ENCODE data around the gene SLC2A6.
"Not testable (repeated sequence)": the region's sequence is repeated elsewhere in the genome, so short reads cannot be mapped to it uniquely, and the experiment has no call there.

Gene SLC2A6

DNA sequence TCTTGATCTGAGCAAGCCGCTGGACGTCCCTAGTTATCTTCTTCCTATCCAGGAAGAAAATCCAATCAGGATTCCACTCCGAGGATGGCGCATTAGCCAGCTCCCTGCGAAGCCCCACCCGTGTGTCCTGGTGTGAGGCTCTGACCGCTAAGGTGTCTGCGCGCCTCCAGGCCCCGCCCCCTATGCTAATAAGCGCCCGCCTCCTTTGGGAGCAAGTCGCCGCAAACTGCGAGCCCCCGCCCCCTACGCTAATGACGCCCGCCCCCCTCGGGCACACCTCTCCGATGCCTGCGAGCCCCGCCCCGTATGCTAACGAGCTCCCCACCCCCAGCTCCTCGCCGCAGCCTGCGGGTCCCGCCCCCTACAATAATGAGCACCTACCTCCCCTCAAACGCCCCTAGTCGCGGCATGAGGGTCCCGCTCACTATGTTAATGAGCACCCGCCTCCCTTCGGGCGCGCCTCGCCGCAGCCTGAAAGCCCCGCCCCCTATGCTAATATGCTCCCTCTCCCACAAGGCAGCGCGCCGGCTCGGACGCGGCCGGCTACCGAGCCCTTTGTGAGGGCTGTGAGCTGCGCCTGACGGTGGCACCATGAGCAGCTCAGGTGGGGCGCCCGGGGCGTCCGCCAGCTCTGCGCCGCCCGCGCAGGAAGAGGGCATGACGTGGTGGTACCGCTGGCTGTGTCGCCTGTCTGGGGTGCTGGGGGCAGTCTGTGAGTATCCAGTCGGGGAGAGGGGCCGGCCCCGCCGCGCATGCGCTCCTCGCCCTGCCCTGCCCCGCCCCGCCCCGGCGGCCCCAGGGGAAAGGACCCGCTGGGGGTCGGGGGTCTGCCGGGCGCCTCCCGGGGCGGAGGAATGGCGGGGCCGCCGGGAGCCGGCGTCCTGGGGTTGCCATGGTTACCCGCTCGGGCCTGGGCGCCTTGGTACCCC, 19.2 kb downstream of the SLC2A6 start, which contains the start of gene CACFD1:
Gene CACFD1, plus strand, starts transcription at position 503 of the 929 bp plus-strand sequence. Its CDS starts 89 bp downstream, at position 592.
- peak; percentile 94 for DNase-seq

DNA sequence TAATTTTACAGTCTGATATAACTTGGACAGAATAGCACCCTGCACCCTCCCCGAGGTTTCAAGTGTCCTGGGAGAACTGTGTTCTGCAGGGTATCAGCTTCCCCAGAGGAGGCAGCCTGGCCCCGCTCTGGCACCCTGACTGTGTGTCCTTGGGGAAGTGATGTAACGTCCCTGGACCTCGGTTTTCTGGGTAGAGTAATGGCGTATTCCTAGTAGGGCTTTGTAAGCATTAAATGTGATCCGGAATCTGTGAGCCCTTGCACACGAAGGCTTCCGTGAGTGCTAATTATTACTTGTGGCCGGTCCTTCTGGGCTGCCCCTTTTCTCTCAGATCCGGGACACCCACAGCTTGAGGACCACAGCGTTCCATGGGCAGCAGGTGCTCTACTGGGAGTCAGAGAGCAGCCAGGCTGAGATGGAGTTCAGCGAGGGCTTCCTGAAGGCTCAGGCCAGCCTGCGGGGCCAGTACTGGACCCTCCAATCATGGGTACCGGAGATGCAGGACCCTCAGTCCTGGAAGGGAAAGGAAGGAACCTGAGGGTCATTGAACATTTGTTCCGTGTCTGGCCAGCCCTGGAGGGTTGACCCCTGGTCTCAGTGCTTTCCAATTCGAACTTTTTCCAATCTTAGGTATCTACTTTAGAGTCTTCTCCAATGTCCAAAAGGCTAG, 20.1 kb downstream of the SLC2A6 start:
- DNase-seq = no peak

DNA sequence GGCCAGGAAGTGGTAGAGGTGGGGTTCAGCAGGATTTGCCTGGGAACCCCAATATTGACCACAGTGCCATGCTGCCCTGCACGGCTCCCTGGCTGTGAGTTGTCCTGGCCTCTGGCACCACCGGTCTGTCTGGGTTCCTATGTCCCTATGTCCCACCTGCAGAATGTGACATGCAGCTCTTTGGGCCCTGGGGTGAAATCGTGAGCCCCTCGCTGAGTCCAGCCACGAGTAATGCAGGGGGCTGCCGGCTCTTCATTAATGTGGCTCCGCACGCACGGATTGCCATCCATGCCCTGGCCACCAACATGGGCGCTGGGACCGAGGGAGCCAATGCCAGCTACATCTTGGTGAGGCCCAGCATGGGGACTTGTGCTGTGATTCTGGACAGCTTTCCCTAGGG, 21.2 kb downstream of the SLC2A6 start:
- DNase-seq = no peak

DNA sequence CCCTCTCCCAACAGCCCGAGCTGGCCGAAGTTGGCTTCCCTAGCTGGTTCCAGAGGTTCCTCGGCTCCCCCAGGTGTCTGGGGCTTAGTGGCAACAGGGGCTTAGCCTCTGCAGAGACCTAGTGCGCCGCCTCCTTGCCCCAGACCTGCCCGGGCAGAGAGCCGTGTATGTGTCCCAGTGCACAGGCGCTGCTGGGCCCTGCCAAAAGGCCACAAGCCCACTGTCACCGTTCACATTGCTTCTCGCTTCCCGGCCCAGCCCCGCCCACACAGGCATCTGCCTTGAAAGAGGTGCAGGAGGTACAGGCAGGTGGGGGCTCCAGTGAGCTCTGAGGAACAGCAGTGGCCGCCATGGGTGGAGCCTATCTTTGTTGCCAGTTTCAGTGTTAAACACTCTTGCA, 21.7 kb downstream of the SLC2A6 start:
- DNase-seq = no peak

DNA sequence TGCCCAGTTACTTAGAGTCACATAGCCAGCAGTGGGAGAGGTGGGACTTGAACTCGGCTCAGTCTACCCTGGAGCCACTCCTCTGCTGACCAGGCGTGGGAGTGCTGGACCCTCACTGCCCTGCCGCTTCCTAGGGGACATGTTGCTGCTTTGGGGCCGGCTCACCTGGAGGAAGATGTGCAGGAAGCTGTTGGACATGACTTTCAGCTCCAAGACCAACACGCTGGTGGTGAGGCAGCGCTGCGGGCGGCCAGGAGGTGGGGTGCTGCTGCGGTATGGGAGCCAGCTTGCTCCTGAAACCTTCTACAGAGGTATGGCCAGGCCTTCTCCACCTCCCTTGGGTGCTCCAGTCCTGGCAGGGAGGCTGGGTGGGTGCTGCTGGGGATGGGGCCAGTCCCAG, 22.5 kb downstream of the SLC2A6 start:
- no peak for DNase-seq

DNA sequence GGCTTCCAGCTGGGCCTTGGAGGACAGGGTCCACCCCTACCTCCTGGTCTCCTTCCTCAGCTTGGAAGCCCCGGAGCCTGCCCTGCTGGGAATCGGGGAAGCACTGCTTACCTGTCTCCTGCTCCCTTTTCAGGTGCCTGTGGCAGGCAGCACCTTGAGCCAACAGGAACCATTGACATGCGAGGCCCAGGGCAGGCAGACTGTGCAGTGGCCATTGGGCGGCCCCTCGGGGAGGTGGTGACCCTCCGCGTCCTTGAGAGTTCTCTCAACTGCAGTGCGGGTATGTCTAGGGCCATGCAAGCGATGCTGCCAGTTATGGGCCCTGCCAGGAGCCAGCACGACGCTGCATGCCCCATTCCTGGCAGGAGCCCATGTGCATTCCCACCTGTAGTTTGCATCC, 23.0 kb downstream of the SLC2A6 start:
- no peak for DNase-seq

DNA sequence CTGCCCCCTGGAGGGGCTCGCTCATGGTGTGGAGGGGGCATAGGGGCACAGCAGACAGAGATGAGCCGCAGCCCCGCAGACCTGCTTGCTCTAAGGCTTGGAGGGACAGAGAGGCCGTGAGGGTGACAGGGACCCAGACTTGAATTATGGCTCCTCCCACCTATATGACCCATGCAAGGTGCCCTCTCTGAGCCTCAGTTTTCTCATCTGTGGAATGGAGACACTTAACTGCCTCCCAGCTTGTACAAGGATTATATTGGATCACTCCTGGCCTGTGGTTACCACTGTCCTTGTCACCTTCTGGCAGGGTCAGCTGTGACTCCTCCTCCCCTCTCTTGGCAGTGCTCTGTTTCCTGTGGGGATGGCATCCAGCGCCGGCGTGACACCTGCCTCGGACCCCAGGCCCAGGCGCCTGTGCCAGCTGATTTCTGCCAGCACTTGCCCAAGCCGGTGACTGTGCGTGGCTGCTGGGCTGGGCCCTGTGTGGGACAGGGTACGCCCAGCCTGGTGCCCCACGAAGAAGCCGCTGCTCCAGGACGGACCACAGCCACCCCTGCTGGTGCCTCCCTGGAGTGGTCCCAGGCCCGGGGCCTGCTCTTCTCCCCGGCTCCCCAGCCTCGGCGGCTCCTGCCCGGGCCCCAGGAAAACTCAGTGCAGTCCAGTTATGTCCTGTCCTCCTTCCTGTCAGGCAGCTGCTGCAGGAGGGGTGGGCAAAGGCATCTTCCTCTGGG, 23.8 kb downstream of the SLC2A6 start:
- no peak for DNase-seq

DNA sequence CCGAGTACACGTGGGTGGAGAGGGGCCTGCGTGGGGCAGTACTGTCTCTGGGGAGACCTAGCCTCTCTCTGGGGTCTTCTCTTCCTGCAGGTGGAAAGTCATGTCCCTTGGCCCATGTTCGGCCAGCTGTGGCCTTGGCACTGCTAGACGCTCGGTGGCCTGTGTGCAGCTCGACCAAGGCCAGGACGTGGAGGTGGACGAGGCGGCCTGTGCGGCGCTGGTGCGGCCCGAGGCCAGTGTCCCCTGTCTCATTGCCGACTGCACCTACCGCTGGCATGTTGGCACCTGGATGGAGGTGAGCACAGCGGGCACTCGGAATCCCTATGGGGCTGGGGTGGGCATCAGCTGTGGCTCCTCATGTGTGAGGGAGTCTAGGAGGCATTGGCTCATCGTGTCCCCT, 24.6 kb downstream of the SLC2A6 start:
- no peak for DNase-seq

DNA sequence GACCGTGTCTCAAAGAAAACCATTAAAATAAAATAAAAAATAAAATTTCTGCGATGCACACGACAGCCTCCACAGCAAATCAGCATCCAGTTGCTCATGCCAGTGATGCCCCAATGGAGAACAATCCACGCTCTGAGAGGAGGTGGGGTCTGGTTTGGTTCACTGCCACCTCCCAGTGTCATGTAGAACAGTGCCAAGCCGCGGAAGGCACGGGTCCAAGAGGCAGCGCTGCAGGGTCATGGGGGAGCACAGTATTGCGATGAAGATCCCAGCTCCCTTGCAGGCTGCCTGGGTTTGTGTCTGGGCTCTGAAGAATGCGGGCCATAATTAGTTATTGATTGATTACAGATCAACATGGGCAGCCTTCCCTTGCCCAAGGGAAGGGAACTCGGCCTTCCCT, 25.2 kb downstream of the SLC2A6 start:
- no peak for DNase-seq

DNA sequence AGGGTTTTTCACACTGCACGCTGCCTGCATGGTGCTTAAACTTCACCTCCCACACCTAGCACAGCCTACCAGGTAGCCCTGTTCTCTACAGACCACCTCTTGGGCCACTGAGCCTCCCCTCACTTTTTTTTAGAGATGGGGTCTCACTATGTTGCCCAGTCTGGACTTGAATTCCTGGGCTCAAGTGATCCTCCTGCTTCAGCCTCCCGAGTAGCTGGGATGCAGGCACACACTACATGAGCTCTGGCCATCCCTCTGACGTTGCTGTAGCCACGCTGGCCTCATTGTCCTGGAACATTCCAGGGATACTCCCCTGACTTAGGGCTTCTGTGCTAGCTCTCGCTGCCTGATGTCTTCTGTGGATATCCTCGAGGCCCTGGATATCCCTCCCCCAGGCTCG, 26.3 kb downstream of the SLC2A6 start:
- no peak for DNase-seq

DNA sequence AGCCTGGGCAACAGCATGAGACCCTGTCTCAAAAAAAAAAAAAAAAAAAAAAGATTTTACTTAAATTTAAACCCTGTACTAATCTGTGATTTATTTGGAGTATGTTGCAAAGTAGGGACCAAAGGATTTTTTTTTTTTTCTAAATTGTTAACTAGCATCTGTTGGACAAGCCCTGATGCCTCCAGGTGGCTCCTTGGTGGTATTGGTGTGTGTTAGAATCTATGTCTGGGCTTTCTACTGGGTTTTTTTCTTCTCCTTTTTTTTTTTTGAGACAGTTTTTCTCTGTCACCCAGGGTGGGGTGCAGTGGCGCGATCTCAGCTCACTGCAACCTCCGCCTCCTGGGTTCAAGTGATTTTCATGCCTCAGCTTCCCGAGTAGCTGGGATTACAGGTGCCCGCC, 27.0 kb downstream of the SLC2A6 start:
- DNase-seq = not testable (repeated sequence)

DNA sequence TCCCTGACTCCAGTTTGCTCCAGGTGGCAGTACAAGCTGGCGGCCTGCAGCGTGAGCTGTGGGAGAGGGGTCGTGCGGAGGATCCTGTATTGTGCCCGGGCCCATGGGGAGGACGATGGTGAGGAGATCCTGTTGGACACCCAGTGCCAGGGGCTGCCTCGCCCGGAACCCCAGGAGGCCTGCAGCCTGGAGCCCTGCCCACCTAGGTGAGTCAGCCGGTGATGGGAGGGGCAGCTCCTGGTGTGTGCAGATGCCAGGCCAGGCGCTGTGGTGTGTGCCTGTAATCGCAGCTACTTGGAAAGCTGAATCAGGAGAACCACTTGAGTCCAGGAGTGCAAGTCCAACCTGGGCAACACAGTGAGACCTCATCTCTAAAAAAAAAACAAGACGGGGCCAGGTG, 29.1 kb downstream of the SLC2A6 start:
- DNase-seq = no peak

DNA sequence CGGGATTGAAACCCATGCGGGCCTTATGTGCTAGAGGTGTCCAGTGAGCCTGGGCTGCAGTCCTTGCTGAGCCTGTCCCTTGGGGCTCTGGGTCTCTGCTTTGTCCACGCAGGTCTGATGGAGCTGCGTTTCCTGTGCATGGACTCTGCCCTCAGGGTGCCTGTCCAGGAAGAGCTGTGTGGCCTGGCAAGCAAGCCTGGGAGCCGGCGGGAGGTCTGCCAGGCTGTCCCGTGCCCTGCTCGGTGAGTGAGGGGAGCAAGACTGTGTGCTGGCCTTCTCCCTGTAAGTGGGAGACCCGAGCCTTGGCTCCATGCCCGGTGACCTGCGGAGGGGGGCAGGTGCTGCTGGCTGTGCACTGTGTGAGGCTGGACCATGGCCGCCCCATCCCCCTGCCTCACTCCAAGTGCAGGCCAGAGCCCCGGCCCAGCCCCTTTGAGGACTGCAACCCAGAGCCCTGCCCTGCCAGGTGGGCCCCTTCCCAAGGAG, 30.4 kb downstream of the SLC2A6 start:
- no peak for DNase-seq

DNA sequence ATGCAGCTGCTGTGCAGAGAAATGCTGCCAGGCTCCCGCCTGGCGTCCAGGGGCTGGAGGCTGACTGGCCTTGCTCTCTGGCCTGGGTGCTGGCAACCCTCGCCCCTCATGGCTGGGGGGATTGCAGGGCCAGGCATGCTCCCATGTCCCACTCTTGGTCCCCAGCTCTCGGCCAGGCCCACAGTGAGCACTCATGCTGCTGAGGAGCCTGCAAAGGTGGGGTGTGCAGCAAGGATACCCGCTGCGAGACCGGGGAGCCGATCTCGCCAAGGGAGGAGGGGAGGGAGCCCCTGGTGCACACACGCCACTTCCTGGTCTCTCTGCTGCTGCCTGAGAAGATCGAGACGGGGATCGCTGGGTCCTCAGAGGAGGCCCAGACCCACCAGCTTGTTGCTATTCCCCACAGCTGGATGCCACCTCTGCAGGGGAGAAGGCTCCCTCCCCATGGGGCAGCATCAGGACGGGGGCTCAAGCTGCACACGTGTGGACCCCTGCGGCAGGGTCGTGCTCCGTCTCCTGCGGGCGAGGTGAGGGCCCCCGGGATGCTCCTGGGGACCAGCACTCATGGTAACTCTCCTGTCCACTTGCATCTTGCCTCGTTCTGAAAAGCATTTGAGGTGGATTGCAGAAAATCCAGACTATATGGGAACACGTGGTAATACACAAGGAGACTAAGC, 33.5 kb downstream of the SLC2A6 start:
- DNase-seq = no peak

DNA sequence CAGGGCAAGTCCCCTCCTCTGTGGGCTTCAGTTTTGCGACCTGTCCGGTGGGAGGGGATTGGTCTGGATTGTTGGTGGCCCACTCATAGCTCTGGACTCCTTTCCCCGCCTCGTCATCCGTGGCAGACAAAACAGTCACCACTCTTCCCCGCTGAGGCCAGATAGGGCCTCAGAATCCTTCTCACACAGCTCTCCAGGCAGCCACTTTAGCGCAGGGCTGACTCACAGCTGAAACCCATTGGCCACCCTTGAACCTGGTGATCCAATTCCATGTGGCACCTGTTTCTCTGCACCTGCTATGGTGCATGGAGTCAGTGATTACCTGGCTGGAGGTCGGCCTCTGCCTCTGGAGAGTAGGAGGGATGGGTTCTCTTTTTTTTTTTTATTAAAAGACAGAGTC, 34.9 kb downstream of the SLC2A6 start:
- no peak for DNase-seq

DNA sequence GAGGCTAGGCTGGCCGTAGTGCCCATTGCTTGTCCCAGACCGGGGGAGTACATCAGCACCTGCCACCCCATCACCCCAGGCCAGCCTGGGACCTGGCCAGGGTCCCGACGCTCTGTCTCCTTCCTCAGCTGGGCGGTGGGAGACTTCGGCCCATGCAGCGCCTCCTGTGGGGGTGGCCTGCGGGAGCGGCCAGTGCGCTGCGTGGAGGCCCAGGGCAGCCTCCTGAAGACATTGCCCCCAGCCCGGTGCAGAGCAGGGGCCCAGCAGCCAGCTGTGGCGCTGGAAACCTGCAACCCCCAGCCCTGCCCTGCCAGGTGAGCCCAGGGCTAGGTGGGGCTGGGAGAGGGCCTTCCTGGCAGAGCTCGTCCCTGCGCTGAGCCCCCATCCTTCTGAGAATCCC, 35.7 kb downstream of the SLC2A6 start:
- no peak for DNase-seq

DNA sequence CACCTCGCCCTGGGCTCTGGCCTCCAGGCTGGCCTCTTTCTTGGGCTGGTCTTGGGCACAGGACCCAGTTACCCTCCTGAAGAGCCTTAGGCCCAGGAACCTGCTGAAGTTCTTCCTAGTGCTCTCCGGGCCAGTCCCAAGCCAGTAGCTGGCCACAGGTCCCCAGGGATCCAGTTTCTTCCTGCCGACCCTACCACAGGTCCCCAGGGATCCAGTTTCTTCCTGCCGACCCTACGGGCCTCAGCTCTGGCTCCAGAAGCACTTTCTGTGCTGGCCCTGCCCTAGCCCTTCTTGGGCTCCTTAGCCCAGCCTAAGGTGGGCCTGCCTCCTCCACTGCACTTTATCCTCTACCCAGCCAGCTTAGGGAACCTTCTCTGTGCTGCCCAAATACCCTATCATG, 37.3 kb downstream of the SLC2A6 start:
- DNase-seq = no peak

DNA sequence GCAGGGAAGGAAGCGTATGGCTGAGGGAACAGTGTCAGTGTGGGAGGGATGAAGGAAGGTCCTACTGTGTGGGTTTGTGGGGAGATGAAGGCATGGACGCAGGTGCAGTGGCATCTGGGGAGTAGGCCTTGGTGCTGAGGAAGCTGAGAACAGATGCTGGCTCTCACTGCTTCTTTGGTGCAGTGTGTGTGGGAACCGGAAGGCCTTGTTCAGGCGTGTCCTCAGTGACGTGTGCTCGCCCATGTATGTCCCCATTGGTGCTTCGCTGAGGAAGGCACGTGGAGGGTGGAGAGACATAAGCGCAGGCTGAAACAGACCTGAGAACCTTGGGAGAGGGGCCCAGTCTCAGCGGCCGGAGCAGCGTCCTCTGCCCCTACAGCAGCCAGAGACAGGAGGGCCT, 38.0 kb downstream of the SLC2A6 start:
- peak; percentile 71 for DNase-seq

DNA sequence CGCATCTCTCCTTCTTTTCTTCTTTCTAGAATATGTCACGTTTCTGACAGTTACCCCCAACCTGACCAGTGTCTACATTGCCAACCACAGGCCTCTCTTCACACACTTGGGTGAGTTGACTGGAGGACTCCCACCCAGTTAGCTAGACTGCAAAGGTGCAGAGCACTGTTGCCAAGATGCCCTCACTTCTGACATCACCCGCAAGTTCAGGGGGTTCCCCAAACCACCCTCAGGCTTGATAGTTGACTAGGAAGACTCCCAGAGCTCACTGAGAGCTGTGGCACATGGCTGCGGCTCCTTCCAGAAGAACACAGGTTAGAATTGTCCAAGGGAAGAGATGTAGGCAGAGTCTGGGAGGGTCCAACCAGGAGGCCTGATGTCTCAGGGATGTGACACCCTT, 39.6 kb downstream of the SLC2A6 start:
- DNase-seq = no peak

DNA sequence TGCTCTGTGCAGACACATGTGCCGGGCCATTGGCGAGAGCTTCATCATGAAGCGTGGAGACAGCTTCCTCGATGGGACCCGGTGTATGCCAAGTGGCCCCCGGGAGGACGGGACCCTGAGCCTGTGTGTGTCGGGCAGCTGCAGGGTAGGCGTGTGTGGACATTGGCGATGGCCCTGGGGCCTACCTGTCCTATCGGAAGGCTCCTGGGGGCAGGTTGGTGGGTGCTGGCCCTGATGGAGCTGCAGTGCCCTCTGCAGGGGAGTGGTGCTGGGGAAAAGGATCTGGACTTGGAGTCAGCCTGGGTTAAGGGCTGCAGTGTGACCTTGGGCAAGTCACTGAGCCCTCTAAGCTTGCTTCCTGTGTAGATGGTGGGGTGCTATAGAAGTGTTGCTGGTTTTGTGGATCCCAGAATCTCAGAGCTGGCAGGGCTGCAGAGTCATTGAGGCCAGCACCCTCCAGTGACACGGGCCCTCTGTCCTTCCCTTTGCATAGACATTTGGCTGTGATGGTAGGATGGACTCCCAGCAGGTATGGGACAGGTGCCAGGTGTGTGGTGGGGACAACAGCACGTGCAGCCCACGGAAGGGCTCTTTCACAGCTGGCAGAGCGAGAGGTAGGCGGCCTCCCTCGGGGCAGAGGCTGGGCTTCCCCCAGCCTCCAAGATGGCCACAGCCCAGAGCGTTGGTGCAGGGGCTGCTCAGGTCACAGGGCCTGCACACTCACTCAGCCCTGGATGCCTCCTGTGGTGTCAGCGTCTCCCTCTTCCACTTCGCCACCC, 41.0 kb downstream of the SLC2A6 start:
- no peak for DNase-seq

DNA sequence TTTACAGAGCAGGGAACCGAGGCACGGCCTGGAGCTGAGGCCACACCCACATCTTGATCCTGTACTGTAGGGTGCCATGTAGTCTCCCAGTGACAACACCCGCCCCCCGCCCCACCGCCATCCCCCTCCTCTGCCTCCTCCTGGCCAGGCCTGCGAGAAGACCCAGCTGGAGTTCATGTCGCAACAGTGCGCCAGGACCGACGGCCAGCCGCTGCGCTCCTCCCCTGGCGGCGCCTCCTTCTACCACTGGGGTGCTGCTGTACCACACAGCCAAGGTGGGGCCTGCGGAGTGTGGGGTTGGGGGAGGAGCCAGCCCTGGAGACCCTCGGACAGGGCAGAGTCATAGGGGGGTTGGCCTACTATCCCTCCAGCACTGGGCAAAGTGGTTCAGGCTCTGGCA, 42.2 kb downstream of the SLC2A6 start:
- DNase-seq = no peak

DNA sequence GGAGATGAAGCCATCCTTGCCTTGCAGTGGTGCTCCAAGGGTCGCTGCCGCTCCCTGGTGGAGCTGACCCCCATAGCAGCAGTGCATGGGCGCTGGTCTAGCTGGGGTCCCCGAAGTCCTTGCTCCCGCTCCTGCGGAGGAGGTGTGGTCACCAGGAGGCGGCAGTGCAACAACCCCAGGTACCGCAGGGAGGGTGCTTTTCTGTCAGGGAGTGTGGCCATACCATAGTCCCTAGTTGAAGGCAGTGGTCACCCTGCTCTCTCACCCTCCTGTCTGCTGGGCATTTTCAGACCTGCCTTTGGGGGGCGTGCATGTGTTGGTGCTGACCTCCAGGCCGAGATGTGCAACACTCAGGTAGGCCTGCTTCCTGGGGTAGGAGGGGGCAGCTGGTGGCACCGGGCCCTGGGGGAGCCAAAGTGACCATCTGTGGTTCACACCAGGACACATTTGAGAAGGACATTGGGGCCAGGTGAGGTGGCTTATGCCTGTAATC, 45.5 kb downstream of the SLC2A6 start:
- DNase-seq = no peak

Data from CD4-positive, alpha-beta T cell treated with Interleukin-15 for 1 hour (primary cell).